Measurements from ENCODE around the gene CTIF.

Gene CTIF

DNA sequence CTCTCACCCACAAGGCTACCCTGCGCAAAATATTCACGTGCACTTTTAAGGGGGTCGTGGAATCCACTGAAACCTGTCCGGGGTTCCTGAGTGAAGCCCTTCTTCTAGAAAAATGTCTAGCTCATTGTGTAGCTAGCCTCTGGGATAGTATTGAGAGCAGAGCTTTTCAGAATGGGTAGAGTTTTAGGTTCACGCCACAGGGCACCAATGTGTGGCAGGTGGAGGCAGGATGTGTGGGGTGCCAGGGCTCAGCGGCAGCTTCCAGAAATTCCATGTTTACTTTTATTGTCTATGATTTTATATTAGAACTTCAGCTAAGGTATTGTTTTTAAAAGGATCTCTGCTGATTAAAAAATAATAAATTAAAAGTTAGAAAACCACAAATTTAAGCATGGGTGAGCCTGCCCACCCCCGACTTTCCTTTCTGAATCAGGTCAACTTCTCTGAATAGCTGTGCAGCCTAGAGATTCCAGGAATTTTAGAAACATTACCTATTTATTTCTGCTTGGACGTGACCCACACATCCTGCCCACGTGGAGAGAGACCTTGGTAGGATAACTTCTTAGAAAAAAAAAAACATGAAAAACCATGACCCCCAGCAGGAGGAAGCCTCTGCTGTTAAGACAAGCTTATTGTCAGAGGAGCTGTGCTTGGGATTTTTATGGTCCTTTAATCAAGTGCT, 163.7 kb downstream of the CTIF start:
- H3K4me3 ChIP-seq (ENCODE audit: low read length): no peak overlapping the region
- no peak for DNase-seq (ENCODE audit: low read depth)
- TF ChIP-seq, protein P1, sequence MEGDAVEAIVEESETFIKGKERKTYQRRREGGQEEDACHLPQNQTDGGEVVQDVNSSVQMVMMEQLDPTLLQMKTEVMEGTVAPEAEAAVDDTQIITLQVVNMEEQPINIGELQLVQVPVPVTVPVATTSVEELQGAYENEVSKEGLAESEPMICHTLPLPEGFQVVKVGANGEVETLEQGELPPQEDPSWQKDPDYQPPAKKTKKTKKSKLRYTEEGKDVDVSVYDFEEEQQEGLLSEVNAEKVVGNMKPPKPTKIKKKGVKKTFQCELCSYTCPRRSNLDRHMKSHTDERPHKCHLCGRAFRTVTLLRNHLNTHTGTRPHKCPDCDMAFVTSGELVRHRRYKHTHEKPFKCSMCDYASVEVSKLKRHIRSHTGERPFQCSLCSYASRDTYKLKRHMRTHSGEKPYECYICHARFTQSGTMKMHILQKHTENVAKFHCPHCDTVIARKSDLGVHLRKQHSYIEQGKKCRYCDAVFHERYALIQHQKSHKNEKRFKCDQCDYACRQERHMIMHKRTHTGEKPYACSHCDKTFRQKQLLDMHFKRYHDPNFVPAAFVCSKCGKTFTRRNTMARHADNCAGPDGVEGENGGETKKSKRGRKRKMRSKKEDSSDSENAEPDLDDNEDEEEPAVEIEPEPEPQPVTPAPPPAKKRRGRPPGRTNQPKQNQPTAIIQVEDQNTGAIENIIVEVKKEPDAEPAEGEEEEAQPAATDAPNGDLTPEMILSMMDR (IDR thresholded peaks at IDR 0.05; ENCODE audit: insufficient read depth, low read depth, low read length, missing control alignments): no peak

DNA sequence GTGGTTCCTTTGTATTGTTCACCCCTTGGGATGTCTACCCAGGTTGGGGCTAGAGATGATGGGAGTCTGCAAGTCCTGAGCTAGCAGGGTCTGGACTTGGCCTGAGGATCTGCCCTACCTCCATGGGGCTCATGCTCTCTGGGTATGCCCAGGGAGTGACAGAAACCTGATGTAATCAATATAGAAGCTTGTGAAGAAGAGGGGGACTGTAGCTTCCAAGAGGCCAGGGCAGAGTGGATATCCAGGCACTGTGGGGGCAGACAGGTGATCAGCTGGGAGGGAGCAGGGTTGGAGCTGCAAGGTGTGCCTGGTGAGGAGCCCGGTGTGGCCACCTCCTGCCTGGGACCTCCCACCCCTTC, 164.2 kb downstream of the CTIF start:
- H3K4me3 ChIP-seq (ENCODE audit: low read length): no peak overlapping the region
- no peak for DNase-seq (ENCODE audit: low read depth)
- TF ChIP-seq, protein P1 (IDR thresholded peaks at IDR 0.05; ENCODE audit: insufficient read depth, low read depth, low read length, missing control alignments): no peak

DNA sequence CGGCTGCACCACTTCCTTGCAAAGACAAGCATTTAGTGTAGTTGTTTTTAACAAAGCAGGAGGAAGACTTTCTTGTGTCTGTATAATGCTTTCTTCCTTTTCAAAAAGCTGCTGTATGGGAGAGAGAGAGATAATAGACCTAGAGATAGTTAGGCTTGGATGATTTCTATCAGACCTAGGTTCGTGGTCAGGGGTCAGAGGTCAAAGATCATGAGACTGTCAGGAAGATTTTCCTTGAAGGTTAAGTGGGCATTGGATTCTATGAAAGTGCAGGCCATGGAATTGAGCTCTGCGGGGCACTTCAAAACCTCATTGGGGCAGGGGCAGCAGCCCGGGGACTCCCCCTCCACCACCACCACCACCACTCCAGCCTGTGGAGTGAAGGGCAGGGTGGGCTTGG, 164.6 kb downstream of the CTIF start:
- no peak for DNase-seq (ENCODE audit: low read depth)
- no peak overlapping the region for H3K4me3 ChIP-seq (ENCODE audit: low read length)
- TF ChIP-seq, protein P1 (IDR thresholded peaks at IDR 0.05; ENCODE audit: insufficient read depth, low read depth, low read length, missing control alignments): no peak

DNA sequence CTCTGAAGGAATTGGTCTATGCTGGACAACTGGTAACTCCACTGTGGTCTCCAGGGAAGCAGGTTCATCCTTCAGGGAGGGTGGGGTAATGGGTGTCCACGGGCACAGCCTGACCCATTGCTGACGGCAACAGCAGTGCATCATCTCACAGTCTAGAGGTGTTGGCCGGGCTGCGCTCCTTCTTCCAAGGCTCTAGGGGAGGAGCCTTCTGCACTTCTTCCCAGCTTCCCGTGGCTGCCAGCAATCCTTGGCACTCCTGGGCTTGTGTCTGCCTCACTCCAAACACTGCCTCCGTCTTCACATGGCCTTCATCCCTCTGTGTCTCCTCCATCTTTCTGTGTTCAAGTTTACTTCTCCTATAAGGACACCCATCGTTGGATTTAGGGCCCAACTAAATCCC, 166.2 kb downstream of the CTIF start:
- TF ChIP-seq, protein P1 (IDR thresholded peaks at IDR 0.05; ENCODE audit: insufficient read depth, low read depth, low read length, missing control alignments): no peak
- no peak for DNase-seq (ENCODE audit: low read depth)
- H3K4me3 ChIP-seq (ENCODE audit: low read length): no peak overlapping the region

DNA sequence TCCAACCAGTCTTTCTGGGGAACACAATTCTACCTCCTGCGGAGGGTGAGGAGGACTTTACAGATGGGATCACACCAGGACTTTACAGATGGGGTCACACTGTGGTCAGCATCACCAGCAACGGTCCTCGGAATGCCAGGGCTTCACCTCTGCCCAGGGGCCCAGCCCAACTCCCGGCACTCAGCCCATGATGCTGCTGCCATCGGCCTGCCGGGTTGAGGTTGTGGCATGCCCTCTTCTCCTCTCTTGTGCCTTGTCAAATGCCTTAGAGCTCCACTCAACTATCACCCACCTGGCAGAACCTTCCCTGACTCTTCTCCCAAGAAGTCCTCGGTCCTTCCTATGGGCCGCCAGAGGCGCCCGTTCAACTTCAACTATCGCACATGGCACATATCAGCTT, 166.7 kb downstream of the CTIF start:
- TF ChIP-seq, protein P1 (IDR thresholded peaks at IDR 0.05; ENCODE audit: insufficient read depth, low read depth, low read length, missing control alignments): no peak
- H3K4me3 ChIP-seq (ENCODE audit: low read length): no peak overlapping the region
- no peak for DNase-seq (ENCODE audit: low read depth)

DNA sequence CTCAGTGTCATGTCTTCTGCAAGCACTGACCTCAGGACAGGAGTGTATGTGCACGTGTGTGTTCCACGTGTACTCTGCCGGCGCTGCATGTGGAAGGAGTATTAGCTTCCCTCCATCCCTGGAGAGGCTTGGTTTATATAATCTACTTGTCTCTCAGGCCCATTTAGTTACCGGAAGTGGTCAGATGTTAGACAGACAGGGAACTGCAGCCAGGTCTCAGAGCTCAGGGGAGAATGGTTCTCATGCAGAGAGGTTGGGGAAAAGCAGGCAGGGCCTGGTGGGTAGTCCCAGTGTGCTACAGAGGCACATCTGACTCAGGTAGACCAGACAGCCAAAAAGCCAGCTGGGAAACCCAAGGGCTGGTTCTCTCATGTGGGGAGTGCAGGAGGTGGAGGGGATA, 167.9 kb downstream of the CTIF start:
- TF ChIP-seq, protein P1 (IDR thresholded peaks at IDR 0.05; ENCODE audit: insufficient read depth, low read depth, low read length, missing control alignments): no peak
- no peak overlapping the region for H3K4me3 ChIP-seq (ENCODE audit: low read length)
- DNase-seq (ENCODE audit: low read depth): no peak

DNA sequence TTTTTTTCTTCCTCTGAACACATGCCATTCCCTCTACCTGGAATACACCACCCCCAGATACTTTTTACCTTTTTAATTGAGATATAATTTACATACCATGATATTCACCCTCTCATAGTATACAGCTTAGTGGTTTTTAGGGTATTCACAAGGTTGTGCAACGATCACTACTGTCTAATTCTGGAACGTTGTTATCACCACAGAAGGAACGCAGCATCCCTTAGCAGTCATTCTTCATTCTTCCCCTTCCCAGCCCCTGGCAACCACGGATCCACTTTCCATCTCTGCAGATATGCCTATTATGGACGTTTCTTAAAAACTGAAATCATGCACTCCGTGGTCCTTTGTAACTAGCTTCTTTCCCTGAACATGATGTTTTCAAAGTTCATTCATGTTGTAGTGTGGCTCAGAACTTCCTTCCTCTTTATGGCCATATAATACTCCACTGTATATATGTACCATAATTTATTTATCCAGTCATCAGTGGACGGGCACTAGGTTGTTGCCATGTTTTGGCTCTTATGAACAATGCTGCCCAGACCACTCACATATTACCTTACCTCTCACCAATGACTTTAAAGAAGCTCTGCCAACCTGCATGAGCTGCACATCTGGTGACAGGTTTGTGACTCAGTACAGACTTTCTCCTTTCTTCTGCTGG, 168.9 kb downstream of the CTIF start:
- TF ChIP-seq, protein P1 (IDR thresholded peaks at IDR 0.05; ENCODE audit: insufficient read depth, low read depth, low read length, missing control alignments): no peak
- no peak overlapping the region for H3K4me3 ChIP-seq (ENCODE audit: low read length)
- no peak for DNase-seq (ENCODE audit: low read depth)
